Measurements from ENCODE around the gene RHO. TPM values are rescaled to one million over a fixed set of nuclear protein-coding genes. Genes with fewer than 3 reads are reported as not detected.

RHO gene
- total and polyA plus RNA-seq, 10 of the 15 experiments (the other 5 are each of a cell fraction or from before 2014, with no cell fraction given) = not detected

DNA sequence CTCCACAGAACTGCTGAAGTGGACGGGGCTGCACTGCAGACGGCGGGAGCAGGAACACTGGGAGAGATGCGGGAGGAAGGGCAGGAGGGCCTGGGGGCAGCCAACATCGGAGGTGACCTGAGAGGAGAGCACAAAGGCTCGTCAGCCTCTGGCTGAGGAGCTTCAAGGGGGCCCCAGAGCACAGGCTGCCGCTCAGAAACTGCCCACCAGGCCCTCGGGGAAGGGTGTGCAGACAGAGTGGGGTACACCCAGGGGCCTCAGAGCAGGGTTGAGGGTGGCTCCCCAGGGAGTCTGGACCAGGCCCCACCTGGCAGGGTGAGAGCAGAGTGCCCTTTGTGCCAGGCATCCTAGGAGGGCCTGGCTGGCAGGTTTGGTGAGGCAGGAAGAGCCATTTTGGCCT lies 14.7 kb upstream of the RHO start (continued):
- no peak for TF ChIP-seq RUNX3 (IDR thresholded peaks at IDR 0.05; ENCODE audit: low read length)

DNA sequence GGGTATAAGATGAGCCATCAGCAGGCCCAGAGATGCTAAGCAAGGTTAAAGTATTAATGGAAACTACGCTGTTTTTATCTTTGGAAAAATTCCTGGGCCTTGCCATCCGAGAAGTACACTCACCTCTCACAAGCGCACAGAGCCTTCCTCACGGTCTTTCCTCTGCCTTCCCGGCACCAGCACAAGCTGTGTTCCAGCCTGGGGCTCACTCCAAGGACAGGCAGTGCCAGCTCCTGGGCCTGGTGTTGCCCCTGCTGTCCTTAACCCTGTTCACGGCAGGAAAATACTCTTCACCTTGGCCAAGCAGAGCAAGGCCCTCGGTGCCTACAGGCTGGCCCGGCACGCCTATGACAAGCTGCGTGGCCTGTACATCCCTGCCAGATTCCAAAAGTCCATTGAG lies 14.3 kb upstream of the RHO start:
- POLR2A ChIA-PET = no interaction called here
- ATAC-seq = no peak
- Histone ChIP-seq H3K27me3 (replicated peaks in 1 of 2; ENCODE audit: control insufficient read depth in 2 of 2, insufficient read depth in 2 of 2, low read length in 1 of 2) (no peaks in the 10 kb centered on the region), H4K20me1 (ENCODE audit: control insufficient read depth, insufficient read depth) (no peaks in the 10 kb centered on the region), H3K9me3 (replicated peaks; ENCODE audit: control insufficient read depth, insufficient read depth, low read length) (no peaks in the 10 kb centered on the region), H3K4me1 (ENCODE audit: control insufficient read depth, insufficient read depth, low read length) (no peaks in the 10 kb centered on the region), H3K79me2 (ENCODE audit: control insufficient read depth, insufficient read depth, low read length) (no peaks in the 10 kb centered on the region), H3K4me3 (no peak overlapping the region), H3K36me3 (ENCODE audit: control insufficient read depth in 2 of 2, insufficient read depth in 2 of 2, low read length in 1 of 2) (no peaks in the 10 kb centered on the region; a peak in 1 of 4 replicates), H3K9ac (ENCODE audit: control insufficient read depth, insufficient read depth, low read length) (no peak overlapping the region), H3K4me2 (ENCODE audit: control insufficient read depth, insufficient read depth) (no peak overlapping the region), H3K27ac (ENCODE audit: control insufficient read depth, insufficient read depth) (no peak overlapping the region), H2AFZ (ENCODE audit: control insufficient read depth, low read depth, low read length) (no peak overlapping the region)
- RAD21 ChIA-PET (ENCODE audit: unreplicated experiment) = no interaction called here
- in situ Hi-C loops (cut with MboI) = no loop called here
- DNase-seq (ENCODE audit: low read depth, low spot score) = no peak
- BruUV-seq (replicated peaks) = no TSS peak
- FAIRE-seq = no peak
- 88% methylated on average over 10 of the region's 10 CpGs for WGBS (ENCODE audit: insufficient coverage, insufficient replicate concordance, low lambda C conversion rate, missing lambda C conversion rate)
- CTCF ChIA-PET = no interaction called here
- SMC1A ChIA-PET (ENCODE audit: uncharacterized antibody, unreplicated experiment) = no interaction called here
- intact Hi-C loops (cut with micrococcal nuclease; ENCODE audit: unreplicated experiment) = no loop called here
- TF ChIP-seq MTA2 (IDR thresholded peaks at IDR 0.05; ENCODE audit: low read depth) = no peak
- TF ChIP-seq MEF2B (IDR thresholded peaks at IDR 0.05; ENCODE audit: partially characterized antibody, poor library complexity, severe bottlenecking) = no peak
- no peak for TF ChIP-seq CREB1 (IDR thresholded peaks at IDR 0.05; ENCODE audit: low read depth)
- TF ChIP-seq, protein P1, sequence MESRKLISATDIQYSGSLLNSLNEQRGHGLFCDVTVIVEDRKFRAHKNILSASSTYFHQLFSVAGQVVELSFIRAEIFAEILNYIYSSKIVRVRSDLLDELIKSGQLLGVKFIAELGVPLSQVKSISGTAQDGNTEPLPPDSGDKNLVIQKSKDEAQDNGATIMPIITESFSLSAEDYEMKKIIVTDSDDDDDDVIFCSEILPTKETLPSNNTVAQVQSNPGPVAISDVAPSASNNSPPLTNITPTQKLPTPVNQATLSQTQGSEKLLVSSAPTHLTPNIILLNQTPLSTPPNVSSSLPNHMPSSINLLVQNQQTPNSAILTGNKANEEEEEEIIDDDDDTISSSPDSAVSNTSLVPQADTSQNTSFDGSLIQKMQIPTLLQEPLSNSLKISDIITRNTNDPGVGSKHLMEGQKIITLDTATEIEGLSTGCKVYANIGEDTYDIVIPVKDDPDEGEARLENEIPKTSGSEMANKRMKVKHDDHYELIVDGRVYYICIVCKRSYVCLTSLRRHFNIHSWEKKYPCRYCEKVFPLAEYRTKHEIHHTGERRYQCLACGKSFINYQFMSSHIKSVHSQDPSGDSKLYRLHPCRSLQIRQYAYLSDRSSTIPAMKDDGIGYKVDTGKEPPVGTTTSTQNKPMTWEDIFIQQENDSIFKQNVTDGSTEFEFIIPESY (IDR thresholded peaks at IDR 0.05) = no peak
- TF ChIP-seq TARDBP (IDR thresholded peaks at IDR 0.05; ENCODE audit: borderline replicate concordance) = no peak
- no peak for TF ChIP-seq ZBED1 (IDR thresholded peaks at IDR 0.05; ENCODE audit: borderline replicate concordance)
- TF ChIP-seq, protein P2, sequence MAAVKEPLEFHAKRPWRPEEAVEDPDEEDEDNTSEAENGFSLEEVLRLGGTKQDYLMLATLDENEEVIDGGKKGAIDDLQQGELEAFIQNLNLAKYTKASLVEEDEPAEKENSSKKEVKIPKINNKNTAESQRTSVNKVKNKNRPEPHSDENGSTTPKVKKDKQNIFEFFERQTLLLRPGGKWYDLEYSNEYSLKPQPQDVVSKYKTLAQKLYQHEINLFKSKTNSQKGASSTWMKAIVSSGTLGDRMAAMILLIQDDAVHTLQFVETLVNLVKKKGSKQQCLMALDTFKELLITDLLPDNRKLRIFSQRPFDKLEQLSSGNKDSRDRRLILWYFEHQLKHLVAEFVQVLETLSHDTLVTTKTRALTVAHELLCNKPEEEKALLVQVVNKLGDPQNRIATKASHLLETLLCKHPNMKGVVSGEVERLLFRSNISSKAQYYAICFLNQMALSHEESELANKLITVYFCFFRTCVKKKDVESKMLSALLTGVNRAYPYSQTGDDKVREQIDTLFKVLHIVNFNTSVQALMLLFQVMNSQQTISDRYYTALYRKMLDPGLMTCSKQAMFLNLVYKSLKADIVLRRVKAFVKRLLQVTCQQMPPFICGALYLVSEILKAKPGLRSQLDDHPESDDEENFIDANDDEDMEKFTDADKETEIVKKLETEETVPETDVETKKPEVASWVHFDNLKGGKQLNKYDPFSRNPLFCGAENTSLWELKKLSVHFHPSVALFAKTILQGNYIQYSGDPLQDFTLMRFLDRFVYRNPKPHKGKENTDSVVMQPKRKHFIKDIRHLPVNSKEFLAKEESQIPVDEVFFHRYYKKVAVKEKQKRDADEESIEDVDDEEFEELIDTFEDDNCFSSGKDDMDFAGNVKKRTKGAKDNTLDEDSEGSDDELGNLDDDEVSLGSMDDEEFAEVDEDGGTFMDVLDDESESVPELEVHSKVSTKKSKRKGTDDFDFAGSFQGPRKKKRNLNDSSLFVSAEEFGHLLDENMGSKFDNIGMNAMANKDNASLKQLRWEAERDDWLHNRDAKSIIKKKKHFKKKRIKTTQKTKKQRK (IDR thresholded peaks at IDR 0.05; ENCODE audit: low read depth, low read length) = no peak
- no peak for TF ChIP-seq ZNF217 (IDR thresholded peaks at IDR 0.05)
- no peak for TF ChIP-seq RFX5 (IDR thresholded peaks at IDR 0.05; ENCODE audit: low read depth, low read length)
- TF ChIP-seq, protein P3, sequence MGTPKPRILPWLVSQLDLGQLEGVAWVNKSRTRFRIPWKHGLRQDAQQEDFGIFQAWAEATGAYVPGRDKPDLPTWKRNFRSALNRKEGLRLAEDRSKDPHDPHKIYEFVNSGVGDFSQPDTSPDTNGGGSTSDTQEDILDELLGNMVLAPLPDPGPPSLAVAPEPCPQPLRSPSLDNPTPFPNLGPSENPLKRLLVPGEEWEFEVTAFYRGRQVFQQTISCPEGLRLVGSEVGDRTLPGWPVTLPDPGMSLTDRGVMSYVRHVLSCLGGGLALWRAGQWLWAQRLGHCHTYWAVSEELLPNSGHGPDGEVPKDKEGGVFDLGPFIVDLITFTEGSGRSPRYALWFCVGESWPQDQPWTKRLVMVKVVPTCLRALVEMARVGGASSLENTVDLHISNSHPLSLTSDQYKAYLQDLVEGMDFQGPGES (IDR thresholded peaks at IDR 0.05) = no peak
- no peak for TF ChIP-seq EED (IDR thresholded peaks at IDR 0.05; ENCODE audit: low read depth)
- no peak for TF ChIP-seq SMARCA5 (IDR thresholded peaks at IDR 0.05)
- TF ChIP-seq, protein P4, sequence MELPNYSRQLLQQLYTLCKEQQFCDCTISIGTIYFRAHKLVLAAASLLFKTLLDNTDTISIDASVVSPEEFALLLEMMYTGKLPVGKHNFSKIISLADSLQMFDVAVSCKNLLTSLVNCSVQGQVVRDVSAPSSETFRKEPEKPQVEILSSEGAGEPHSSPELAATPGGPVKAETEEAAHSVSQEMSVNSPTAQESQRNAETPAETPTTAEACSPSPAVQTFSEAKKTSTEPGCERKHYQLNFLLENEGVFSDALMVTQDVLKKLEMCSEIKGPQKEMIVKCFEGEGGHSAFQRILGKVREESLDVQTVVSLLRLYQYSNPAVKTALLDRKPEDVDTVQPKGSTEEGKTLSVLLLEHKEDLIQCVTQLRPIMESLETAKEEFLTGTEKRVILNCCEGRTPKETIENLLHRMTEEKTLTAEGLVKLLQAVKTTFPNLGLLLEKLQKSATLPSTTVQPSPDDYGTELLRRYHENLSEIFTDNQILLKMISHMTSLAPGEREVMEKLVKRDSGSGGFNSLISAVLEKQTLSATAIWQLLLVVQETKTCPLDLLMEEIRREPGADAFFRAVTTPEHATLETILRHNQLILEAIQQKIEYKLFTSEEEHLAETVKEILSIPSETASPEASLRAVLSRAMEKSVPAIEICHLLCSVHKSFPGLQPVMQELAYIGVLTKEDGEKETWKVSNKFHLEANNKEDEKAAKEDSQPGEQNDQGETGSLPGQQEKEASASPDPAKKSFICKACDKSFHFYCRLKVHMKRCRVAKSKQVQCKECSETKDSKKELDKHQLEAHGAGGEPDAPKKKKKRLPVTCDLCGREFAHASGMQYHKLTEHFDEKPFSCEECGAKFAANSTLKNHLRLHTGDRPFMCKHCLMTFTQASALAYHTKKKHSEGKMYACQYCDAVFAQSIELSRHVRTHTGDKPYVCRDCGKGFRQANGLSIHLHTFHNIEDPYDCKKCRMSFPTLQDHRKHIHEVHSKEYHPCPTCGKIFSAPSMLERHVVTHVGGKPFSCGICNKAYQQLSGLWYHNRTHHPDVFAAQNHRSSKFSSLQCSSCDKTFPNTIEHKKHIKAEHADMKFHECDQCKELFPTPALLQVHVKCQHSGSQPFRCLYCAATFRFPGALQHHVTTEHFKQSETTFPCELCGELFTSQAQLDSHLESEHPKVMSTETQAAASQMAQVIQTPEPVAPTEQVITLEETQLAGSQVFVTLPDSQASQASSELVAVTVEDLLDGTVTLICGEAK (IDR thresholded peaks at IDR 0.05; ENCODE audit: borderline replicate concordance) = no peak

Data from GM12878 (cell line).